RWPE2 (cell line): ENCODE results near the gene ARHGAP10.

Experiments used
- ATAC-seq: fragments of 200-7000 bp; cut with Tn5 transposase; 3 replicates; pipeline ENCODE4 v1.9.1; 2021; ENCODE audit warnings: low read depth
- DNase-seq: peaks from one replicate; pipeline ENCODE4 v3.0.0-alpha.2; 2020; ENCODE audit warnings: low spot score
- H3K27ac ChIP-seq: fragments of 450-650 bp; 2 replicates; pipeline ENCODE4 v1.5.1; 2017; ENCODE audit warnings: mild to moderate bottlenecking; ENCODE audit not compliant: poor library complexity, severe bottlenecking
- H3K27me3 ChIP-seq: fragments of 250-450 bp; sonication (Bioruptor Pico); 2 replicates; pipeline ENCODE4 v1.5.1; 2021; ENCODE audit warnings: mild to moderate bottlenecking, moderate library complexity; ENCODE audit not compliant: insufficient read depth, poor library complexity, severe bottlenecking
- H3K36me3 ChIP-seq: fragments of 250-450 bp; sonication (Bioruptor Pico); 2 replicates; pipeline ENCODE4 v1.5.1; 2020; ENCODE audit warnings: low read depth, mild to moderate bottlenecking, moderate library complexity
- H3K4me1 ChIP-seq: fragments of 250-450 bp; sonication (Bioruptor Pico); 2 replicates; pipeline ENCODE4 v1.5.1; 2021; ENCODE audit warnings: mild to moderate bottlenecking, moderate library complexity; ENCODE audit not compliant: insufficient read depth, poor library complexity, severe bottlenecking
- H3K4me3 ChIP-seq: fragments of 250-450 bp; sonication (Bioruptor Pico); 2 replicates; pipeline ENCODE4 v1.5.1; 2021; ENCODE audit warnings: mild to moderate bottlenecking, moderate library complexity; ENCODE audit not compliant: severe bottlenecking
- H3K9me3 ChIP-seq: fragments of 250-450 bp; sonication (Bioruptor Pico); 2 replicates; pipeline ENCODE4 v1.5.1; 2021; ENCODE audit warnings: mild to moderate bottlenecking, moderate library complexity; ENCODE audit not compliant: severe bottlenecking
- TF ChIP-seq, protein P1 (sequence below): fragments of 450-650 bp; IDR thresholded peaks from one replicate; pipeline ENCODE4 v1.5.1; 2017; ENCODE audit warnings: mild to moderate bottlenecking, moderate library complexity; ENCODE audit not compliant: poor library complexity, severe bottlenecking

ARHGAP10 gene

DNA sequence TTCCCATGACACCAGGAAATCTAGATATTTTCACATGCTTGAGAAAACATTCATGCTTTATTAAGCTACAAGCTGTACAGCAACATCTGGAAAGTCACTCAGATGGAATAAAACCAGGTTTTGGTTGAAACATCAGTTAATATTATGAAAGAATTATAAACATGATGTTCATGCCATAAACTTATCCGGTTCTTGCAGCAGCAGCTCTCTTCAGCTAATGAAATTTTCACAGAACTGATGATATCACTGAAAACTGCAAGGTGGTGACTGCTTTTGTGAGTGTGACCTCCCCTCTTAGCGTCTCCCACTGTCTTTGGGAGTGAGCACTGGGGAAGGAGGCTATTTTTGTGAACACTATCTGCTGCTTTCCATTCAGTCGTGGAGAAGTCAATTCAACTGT lies 56.9 kb downstream of the ARHGAP10 start:
- no peak for DNase-seq
- Histone ChIP-seq H3K27ac (peak overlapping the region; percentile 74), H3K9me3 (no peaks in the 10 kb centered on the region), H3K4me3 (no peak overlapping the region), H3K4me1 (peaks cover 67% of the 10 kb centered on the region), H3K27me3 (no peaks in the 10 kb centered on the region), H3K36me3 (no peaks in the 10 kb centered on the region)
- TF ChIP-seq, protein P1, sequence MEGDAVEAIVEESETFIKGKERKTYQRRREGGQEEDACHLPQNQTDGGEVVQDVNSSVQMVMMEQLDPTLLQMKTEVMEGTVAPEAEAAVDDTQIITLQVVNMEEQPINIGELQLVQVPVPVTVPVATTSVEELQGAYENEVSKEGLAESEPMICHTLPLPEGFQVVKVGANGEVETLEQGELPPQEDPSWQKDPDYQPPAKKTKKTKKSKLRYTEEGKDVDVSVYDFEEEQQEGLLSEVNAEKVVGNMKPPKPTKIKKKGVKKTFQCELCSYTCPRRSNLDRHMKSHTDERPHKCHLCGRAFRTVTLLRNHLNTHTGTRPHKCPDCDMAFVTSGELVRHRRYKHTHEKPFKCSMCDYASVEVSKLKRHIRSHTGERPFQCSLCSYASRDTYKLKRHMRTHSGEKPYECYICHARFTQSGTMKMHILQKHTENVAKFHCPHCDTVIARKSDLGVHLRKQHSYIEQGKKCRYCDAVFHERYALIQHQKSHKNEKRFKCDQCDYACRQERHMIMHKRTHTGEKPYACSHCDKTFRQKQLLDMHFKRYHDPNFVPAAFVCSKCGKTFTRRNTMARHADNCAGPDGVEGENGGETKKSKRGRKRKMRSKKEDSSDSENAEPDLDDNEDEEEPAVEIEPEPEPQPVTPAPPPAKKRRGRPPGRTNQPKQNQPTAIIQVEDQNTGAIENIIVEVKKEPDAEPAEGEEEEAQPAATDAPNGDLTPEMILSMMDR: no peak
- ATAC-seq: no peak

DNA sequence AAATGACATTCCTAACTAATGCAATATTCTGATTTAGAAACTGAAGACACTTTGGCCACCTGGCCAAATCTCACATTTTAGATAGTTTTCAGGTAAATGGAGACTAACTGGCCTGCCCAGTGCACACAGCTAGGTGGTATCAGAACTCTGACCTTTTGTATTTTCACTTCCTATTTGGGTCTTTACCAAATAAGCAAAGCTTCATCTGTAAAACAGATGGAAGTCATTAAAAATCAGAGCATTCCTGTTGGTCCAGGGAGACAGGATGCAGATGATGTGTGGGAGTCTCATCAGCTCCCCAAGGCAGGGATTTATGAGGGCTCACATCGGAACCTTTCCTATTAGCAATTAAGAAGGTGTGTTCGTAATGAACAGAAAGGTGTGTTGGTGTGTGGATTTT lies 57.7 kb downstream of the ARHGAP10 start:
- Histone ChIP-seq H3K27me3 (no peaks in the 10 kb centered on the region), H3K27ac (peak overlapping the region; percentile 74), H3K9me3 (no peaks in the 10 kb centered on the region), H3K4me1 (peaks cover 75% of the 10 kb centered on the region), H3K4me3 (no peak overlapping the region), H3K36me3 (no peaks in the 10 kb centered on the region)
- TF ChIP-seq, protein P1: no peak
- DNase-seq (no peak), ATAC-seq (no peak)

DNA sequence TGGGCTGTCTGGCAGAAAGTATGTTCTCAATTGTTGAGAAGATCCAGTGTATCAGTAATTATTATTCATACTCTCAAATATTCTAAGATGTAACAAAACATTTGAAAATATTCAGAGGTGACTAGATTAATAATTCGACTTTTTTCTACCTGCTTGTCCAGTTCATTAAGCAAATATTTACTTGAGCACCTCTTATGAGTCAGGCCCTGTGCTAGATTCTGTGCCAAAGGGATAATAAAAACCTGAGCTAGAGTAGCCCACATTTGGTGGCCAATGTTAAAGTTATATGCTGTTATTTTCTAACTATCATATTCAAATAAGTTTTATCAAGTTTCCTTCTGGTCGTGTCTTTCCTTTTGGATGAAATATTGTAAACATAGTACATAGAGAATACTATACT lies 58.5 kb downstream of the ARHGAP10 start:
- DNase-seq (no peak), ATAC-seq (peak; percentile 53)
- H3K4me3 ChIP-seq: no peak overlapping the region
- H3K36me3 ChIP-seq: no peaks in the 10 kb centered on the region
- no peaks in the 10 kb centered on the region for H3K9me3 ChIP-seq
- H3K4me1 ChIP-seq: peaks cover 73% of the 10 kb centered on the region
- H3K27me3 ChIP-seq: no peaks in the 10 kb centered on the region
- TF ChIP-seq, protein P1: no peak
- peak overlapping the region; percentile 74 for H3K27ac ChIP-seq

DNA sequence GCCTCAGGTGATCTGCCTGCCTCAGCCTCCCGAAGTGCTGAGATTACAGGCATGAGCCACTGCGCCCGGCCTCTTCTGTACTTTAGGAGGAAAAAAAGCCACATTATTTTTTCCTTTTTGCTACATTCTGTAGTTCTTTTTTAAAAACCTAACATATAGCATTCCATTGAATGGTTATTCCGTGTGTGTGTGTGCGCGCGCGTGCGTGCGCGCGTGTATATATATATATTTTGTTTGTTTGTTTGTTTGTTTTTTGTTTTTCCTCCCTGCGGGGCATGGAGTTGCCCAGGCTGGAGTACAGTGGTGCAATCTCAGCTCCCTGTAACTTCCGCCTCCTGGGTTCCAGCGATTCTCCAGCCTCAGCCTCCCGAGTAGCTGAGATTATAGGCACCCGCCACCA lies 59.5 kb downstream of the ARHGAP10 start:
- no peaks in the 10 kb centered on the region for H3K27me3 ChIP-seq
- peaks cover 74% of the 10 kb centered on the region for H3K4me1 ChIP-seq
- DNase-seq (no peak), ATAC-seq (no peak)
- H3K4me3 ChIP-seq: no peak overlapping the region
- H3K36me3 ChIP-seq: no peaks in the 10 kb centered on the region
- TF ChIP-seq, protein P1: no peak
- H3K27ac ChIP-seq: peak overlapping the region; percentile 74
- H3K9me3 ChIP-seq: no peaks in the 10 kb centered on the region

DNA sequence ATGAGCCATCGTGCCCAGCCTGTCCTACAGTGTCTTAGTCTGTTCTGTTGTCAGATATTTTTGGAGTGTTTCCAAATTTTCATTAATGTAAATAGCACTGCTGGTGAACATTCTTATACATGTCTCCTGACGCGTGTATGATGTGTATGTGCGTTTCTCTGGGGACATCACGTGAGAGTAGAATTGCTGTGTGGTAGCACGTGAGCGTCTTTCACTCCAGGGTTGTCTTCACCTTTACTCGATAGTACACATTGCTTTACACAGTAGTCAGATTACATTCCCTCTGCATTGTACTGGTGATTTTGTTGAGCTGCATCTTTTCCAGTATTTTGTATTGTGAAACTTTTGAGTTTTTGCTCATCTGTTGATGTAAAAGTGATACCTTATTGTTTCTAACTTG lies 60.0 kb downstream of the ARHGAP10 start:
- DNase-seq: no peak
- peak; percentile 46; the same call in 2 of the 3 replicates for ATAC-seq
- TF ChIP-seq, protein P1: no peak
- Histone ChIP-seq H3K9me3 (no peaks in the 10 kb centered on the region), H3K36me3 (no peaks in the 10 kb centered on the region), H3K4me3 (no peak overlapping the region), H3K27me3 (no peaks in the 10 kb centered on the region), H3K4me1 (peaks cover 69% of the 10 kb centered on the region), H3K27ac (peak overlapping the region; percentile 74)
